ENCODE results near the gene FHL1. TPM values are rescaled to one million over a fixed set of nuclear protein-coding genes. Genes with fewer than 3 reads are reported as not detected.

Gene FHL1
- polyA plus RNA-seq, 1 of the 3 experiments (the other 2 are of a cell fraction): 57.8 TPM

- TF ChIP-seq RAD21 (IDR thresholded peaks at IDR 0.05; ENCODE audit: low read length): no peak
- TF ChIP-seq POLR2AphosphoS5 (IDR thresholded peaks at IDR 0.05; ENCODE audit: low read depth, low read length): no peak
- TF ChIP-seq FOXJ3 (CRISPR knock-in tag; IDR thresholded peaks at IDR 0.05): no peak
- no peak for TF ChIP-seq REST (IDR thresholded peaks at IDR 0.05; ENCODE audit: low read depth, low read length)
- no peak for TF ChIP-seq EP300 (IDR thresholded peaks at IDR 0.05; ENCODE audit: borderline replicate concordance in 1 of 2, low read depth in 1 of 2, low read length in 1 of 2)
- TF ChIP-seq RXRA (IDR thresholded peaks at IDR 0.05; ENCODE audit: borderline replicate concordance, low read depth): no peak
- TF ChIP-seq, protein P1, sequence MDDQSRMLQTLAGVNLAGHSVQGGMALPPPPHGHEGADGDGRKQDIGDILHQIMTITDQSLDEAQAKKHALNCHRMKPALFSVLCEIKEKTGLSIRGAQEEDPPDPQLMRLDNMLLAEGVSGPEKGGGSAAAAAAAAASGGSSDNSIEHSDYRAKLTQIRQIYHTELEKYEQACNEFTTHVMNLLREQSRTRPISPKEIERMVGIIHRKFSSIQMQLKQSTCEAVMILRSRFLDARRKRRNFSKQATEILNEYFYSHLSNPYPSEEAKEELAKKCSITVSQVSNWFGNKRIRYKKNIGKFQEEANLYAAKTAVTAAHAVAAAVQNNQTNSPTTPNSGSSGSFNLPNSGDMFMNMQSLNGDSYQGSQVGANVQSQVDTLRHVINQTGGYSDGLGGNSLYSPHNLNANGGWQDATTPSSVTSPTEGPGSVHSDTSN (IDR thresholded peaks at IDR 0.05): no peak
- TF ChIP-seq TAF1 (IDR thresholded peaks at IDR 0.05; ENCODE audit: borderline replicate concordance, low read depth, low read length): no peak
- no peak for TF ChIP-seq GABPA (IDR thresholded peaks at IDR 0.05; ENCODE audit: low read depth)
Observed at GRCh38 chrX:136203438-136203837, 56.1 kb downstream of the FHL1 start (continued).

GRCh38 chrX:136203951-136204350, 56.6 kb downstream of the FHL1 start:
- H3K9ac ChIP-seq: no peak overlapping the region

More at GRCh38 chrX:136203951-136204350, 56.6 kb downstream of the FHL1 start:
- TF ChIP-seq ELF1 (IDR thresholded peaks at IDR 0.05) (no peak), EZH2phosphoT487 (IDR thresholded peaks at IDR 0.05; ENCODE audit: borderline replicate concordance, low read depth) (no peak), POLR2AphosphoS5 (IDR thresholded peaks at IDR 0.05; ENCODE audit: low read depth, low read length) (no peak), NFIC (IDR thresholded peaks at IDR 0.05; ENCODE audit: borderline replicate concordance) (no peak), FOSL2 (IDR thresholded peaks at IDR 0.05; ENCODE audit: borderline replicate concordance, low read depth) (no peak), RFX5 (IDR thresholded peaks at IDR 0.05; ENCODE audit: low read length) (no peak), RAD21 (IDR thresholded peaks at IDR 0.05; ENCODE audit: low read length) (no peak), SMC3 (IDR thresholded peaks at IDR 0.05; ENCODE audit: low read depth, low read length) (no peak), EP300 (IDR thresholded peaks at IDR 0.05; ENCODE audit: borderline replicate concordance in 1 of 2, low read depth in 1 of 2, low read length in 1 of 2) (no peak), TEAD4 (IDR thresholded peaks at IDR 0.05; ENCODE audit: borderline replicate concordance, insufficient read depth) (no peak), CHD2 (IDR thresholded peaks at IDR 0.05; ENCODE audit: low read length, partially characterized antibody) (no peak), YY1 (IDR thresholded peaks at IDR 0.05; ENCODE audit: low read depth) (no peak), FOXJ3 (CRISPR knock-in tag; IDR thresholded peaks at IDR 0.05) (no peak)
- TF ChIP-seq, protein P2, sequence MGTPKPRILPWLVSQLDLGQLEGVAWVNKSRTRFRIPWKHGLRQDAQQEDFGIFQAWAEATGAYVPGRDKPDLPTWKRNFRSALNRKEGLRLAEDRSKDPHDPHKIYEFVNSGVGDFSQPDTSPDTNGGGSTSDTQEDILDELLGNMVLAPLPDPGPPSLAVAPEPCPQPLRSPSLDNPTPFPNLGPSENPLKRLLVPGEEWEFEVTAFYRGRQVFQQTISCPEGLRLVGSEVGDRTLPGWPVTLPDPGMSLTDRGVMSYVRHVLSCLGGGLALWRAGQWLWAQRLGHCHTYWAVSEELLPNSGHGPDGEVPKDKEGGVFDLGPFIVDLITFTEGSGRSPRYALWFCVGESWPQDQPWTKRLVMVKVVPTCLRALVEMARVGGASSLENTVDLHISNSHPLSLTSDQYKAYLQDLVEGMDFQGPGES (IDR thresholded peaks at IDR 0.05; ENCODE audit: low read depth, low read length): no peak
- Histone ChIP-seq H3K27ac (ENCODE audit: low read depth in 2 of 2, low read length in 1 of 2) (no peak overlapping the region), H3K4me1 (ENCODE audit: control insufficient read depth in 1 of 2, insufficient read depth in 2 of 2, low read depth in 1 of 2, low read length in 1 of 2) (no peaks in the 10 kb centered on the region; a peak in 1 of 4 replicates), H3K36me3 (replicated peaks in 1 of 2; ENCODE audit: control insufficient read depth in 1 of 2, insufficient read depth in 2 of 2, low read length in 1 of 2) (peaks cover 0 to 12% of the 10 kb centered on the region in 2 experiments), H3K9me3 (no peaks in the 10 kb centered on the region), H3K4me2 (no peak overlapping the region), H3K79me2 (ENCODE audit: insufficient read depth) (no peaks in the 10 kb centered on the region), H3F3A (replicated peaks; ENCODE audit: insufficient read depth) (no peaks in the 10 kb centered on the region), H2AFZ (ENCODE audit: low read depth) (no peak overlapping the region), H3K9me2 (no peaks in the 10 kb centered on the region), H4K20me1 (ENCODE audit: insufficient read depth) (no peaks in the 10 kb centered on the region), H3K27me3 (ENCODE audit: insufficient read depth) (no peaks in the 10 kb centered on the region; the same call in 1 of the 2 replicates), H3K4me3 (ENCODE audit: low read depth in 2 of 2, low read length in 1 of 2) (no peak overlapping the region)
- CTCF ChIA-PET: no interaction called here
- no peak for DNase-seq
- WGBS (ENCODE audit: low lambda C conversion rate): 49% methylated on average over 3 of the region's 3 CpGs
- POLR2A ChIA-PET: interaction anchor here (0.7 kb wide), 1 partner anchor 57 kb away, joined by 3 read pairs; no protein-coding TSS in a partner anchor
